GM12892 (cell line): Measurements from ENCODE around the gene EPHX1.

Experiments
- POLR2A ChIP-seq: IDR thresholded peaks from 2 replicates; pipeline ENCODE4 v1.6.1; 2011; ENCODE audit warnings: low read depth, low read length, control low read depth
- POLR2AphosphoS5 ChIP-seq: IDR thresholded peaks from 2 replicates; pipeline ENCODE4 v1.6.1; 2011; ENCODE audit warnings: low read depth, low read length, control low read depth
- TAF1 ChIP-seq: IDR thresholded peaks from 2 replicates; pipeline ENCODE4 v1.6.1; 2011; ENCODE audit warnings: low read depth, mild to moderate bottlenecking, control low read depth, low read length, borderline replicate concordance

DNA sequence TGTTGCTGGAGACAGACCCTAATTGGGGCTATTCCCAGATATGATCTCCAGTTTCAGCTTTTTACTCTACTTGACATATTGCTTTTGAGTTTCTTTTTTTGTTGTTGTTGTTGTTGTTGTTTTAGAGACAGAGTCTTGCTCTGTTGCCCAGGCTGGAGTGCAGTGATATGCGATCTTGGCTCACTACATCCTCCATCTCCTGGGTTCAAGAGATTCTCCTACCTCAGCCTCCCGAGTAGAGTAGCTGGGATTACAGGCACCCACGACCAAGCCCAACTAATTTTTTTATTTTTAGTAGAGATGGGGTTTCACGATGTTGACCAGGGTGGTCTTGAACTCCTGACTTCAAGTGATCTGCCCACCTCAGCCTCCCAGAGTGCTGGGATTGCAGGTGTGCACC is 33.6 kb upstream of the EPHX1 start:
- TF ChIP-seq POLR2AphosphoS5 (no peak), POLR2A (no peak), TAF1 (no peak)
